Testis (tissue), 2 donors: ENCODE results near the gene KIAA1958.

Experiments
- CTCF ChIP-seq, 3 experiments: fragments of 450-650 bp in 2 of 3; fragments of 200-600 bp in 1 of 3; sonication (generic) in 1 of 3; IDR thresholded peaks; one replicate each; pipeline ENCODE4 v1.5.1; 2016 to 2019; ENCODE audit warnings: antibody characterized with exemption in 3 of 3, mild to moderate bottlenecking in 2 of 3, moderate library complexity in 1 of 3
- POLR2A ChIP-seq: fragments of 450-650 bp; IDR thresholded peaks from one replicate; pipeline ENCODE4 v1.6.1; 2017; ENCODE audit warnings: antibody characterized with exemption, mild to moderate bottlenecking, moderate library complexity

GRCh38 chr9:112551641-112552040 lies 65.0 kb downstream of the KIAA1958 start:
- no peak for TF ChIP-seq POLR2A
- no peak for TF ChIP-seq CTCF (IDR thresholded peaks at IDR 0.05)
